ENCODE results near the gene AKR1C1.
A peak's percentile ranks its signal among the peaks of the same experiment; 100 is the strongest.
"Not testable (repeated sequence)": the region's sequence is repeated elsewhere in the genome, so short reads cannot be mapped to it uniquely, and the experiment has no call there.

Gene AKR1C1

DNA sequence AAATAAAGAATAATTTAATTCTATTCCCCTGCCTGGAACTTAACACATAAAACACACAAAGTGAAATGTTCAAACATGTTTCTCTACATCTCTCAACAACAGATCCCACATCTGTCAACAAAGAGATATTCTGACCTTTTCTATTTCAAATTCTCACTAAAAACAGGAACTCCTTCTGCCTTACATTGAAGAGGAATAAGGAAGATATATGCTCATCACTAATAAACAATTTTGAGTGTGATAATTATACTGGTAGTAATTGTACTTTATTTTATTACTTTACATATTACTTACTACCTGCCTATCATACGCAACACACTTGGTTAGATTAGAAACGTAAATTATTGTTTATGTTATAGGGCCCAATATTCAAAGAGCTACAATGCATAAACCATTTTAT is 27.0 kb downstream of the AKR1C1 start:
- FAIRE-seq (no peak), DNase-seq (ENCODE audit: insufficient read length, low spot score) (no peak)
- TF ChIP-seq SPI1 (IDR thresholded peaks at IDR 0.05; ENCODE audit: low read depth, low read length) (no peak), POLR2A (IDR thresholded peaks at IDR 0.05; ENCODE audit: low read depth, low read length) (no peak), TAF1 (IDR thresholded peaks at IDR 0.05; ENCODE audit: low read depth, low read length) (no peak), POLR2AphosphoS5 (IDR thresholded peaks at IDR 0.05; ENCODE audit: low read depth, low read length) (no peak), POU2F2 (IDR thresholded peaks at IDR 0.05; ENCODE audit: low read depth, low read length) (no peak), PAX5 (IDR thresholded peaks at IDR 0.05; ENCODE audit: insufficient read depth, low read length, severe bottlenecking) (no peak)

GRCh38 chr10:4991463-4991862 is 28.2 kb downstream of the AKR1C1 start:
- FAIRE-seq: not testable (repeated sequence)

GRCh38 chr10:4992564-4992963 is 29.3 kb downstream of the AKR1C1 start:
- FAIRE-seq; DNase-seq (ENCODE audit: insufficient read length, low spot score): not testable (repeated sequence)

More at GRCh38 chr10:4991463-4991862, 28.2 kb downstream of the AKR1C1 start:
- not testable (repeated sequence) for DNase-seq (ENCODE audit: insufficient read length, low spot score)

DNA sequence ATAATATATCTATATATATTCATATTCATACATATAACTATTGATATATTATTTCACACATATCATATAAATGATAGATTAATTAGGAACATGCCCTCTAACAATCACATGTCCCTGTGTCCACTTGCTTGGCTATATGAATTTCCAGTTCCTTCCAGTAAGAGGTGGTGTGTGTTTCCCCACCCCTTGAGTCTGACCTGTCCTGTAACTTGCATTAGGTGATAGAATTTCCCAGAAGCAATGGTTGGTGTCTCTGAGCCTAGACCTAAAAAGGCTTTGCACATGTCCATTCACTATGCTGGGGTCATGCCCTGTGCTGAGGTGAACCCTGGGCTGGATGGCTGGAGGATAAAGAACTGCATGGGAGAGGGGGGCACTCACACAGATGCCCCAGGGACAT is 31.0 kb downstream of the AKR1C1 start:
- not testable (repeated sequence) for DNase-seq (ENCODE audit: insufficient read length, low spot score)
- peak; percentile 13 for FAIRE-seq

DNA sequence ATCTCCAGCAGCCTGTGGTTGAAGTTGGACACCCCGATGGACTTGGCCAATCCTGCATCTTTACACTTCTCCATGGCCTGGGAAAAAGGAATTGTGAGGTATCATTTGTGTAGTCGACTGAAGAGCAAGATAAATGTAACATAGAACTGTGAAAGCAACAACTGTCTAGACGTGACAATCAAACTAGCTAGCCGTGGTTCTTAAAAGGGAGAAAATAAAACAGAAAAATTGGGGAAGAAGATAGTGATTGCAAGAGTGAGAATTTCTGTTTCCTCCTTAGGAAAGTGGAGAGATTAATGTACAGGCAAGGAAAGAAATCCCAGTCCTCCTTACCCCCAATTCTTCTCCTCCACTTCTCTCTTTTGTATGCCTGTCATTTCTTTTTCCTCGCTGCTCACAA is 35.5 kb downstream of the AKR1C1 start:
- DNase-seq (ENCODE audit: insufficient read length, low spot score): no peak
- TF ChIP-seq POLR2AphosphoS5 (IDR thresholded peaks at IDR 0.05; ENCODE audit: low read depth, low read length) (no peak), SPI1 (IDR thresholded peaks at IDR 0.05; ENCODE audit: low read depth, low read length) (no peak), POU2F2 (IDR thresholded peaks at IDR 0.05; ENCODE audit: low read depth, low read length) (no peak), TAF1 (IDR thresholded peaks at IDR 0.05; ENCODE audit: low read depth, low read length) (no peak), PAX5 (IDR thresholded peaks at IDR 0.05; ENCODE audit: insufficient read depth, low read length, severe bottlenecking) (no peak), POLR2A (IDR thresholded peaks at IDR 0.05; ENCODE audit: low read depth, low read length) (no peak)
- no peak for FAIRE-seq

- DNase-seq (ENCODE audit: insufficient read length, low spot score) (no peak), FAIRE-seq (no peak)
- no peak for TF ChIP-seq TAF1 (IDR thresholded peaks at IDR 0.05; ENCODE audit: low read depth, low read length)
- TF ChIP-seq POLR2A (IDR thresholded peaks at IDR 0.05; ENCODE audit: low read depth, low read length): no peak
- TF ChIP-seq POU2F2 (IDR thresholded peaks at IDR 0.05; ENCODE audit: low read depth, low read length): no peak
- no peak for TF ChIP-seq PAX5 (IDR thresholded peaks at IDR 0.05; ENCODE audit: insufficient read depth, low read length, severe bottlenecking)
- no peak for TF ChIP-seq POLR2AphosphoS5 (IDR thresholded peaks at IDR 0.05; ENCODE audit: low read depth, low read length)
- no peak for TF ChIP-seq SPI1 (IDR thresholded peaks at IDR 0.05; ENCODE audit: low read depth, low read length)
Measured at GRCh38 chr10:5002013-5002727, 39.0 kb downstream of the AKR1C1 start.

DNA sequence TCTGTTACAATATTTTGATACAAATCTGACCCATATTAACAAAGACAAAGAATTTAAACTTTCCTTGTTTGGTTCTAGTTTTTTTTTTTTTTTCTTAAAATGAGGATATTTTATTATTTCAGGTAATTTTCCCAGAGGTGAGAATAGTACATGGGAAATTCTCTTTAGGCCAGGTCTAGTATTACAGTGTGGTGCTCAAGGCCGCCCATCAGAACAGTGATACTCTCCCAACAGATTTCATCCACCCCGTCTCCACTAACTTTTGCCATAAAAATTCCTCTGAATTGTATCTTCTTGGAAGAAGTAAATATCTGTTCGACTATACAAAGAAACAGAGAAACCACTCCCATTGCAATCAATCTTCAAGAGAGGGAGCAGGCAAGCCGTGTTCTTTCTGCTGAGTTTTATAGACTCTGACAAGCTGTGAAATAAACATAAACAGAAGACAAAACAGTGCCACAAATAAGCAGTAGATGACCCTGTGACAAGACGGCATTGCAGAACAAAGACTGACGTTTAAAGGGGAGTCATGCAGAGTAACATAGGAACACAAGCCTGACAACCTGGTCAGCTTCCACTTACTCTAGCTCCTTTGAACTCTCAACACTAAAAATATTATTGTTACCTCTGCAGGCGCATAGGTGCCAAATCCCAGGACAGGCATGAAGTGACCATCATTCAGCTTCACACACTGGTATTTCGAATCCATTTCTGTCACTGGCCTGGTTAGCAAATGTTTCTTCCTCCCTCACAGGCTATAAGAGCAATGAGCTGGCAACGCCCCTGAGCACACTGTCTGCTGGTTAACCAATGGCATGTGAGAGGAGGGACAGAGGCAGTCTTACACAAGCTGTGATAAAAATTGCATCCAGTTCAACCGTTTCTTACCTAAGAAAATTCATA is 40.2 kb downstream of the AKR1C1 start, which contains the start of gene AKR1C2:
Gene AKR1C2 (minus strand): TSS at position 731 of the 903 bp plus-strand sequence. CDS start 22 bp downstream, at position 709.
- not testable (repeated sequence) for FAIRE-seq; DNase-seq (ENCODE audit: insufficient read length, low spot score)

DNA sequence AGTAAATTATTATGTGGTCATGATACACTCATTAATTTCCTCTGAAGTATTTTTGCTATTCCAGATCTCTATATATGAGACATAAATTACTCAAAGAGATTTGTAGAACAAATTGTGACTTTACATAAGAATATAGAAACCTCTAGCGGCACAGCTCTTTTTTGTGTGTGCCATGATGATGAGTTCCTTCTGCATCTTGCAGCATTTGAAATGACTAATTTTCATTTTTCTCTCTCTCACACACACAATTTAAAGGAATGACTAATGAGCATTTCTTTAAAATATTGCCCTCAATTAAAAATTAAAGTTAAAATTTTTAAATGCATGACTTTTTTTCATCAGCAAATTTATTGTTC is 40.8 kb downstream of the AKR1C1 start:
- DNase-seq (ENCODE audit: insufficient read length, low spot score); FAIRE-seq: not testable (repeated sequence)

GRCh38 chr10:5004501-5004900 is 41.3 kb downstream of the AKR1C1 start:
- FAIRE-seq: not testable (repeated sequence)

GRCh38 chr10:5008857-5009548 is 45.8 kb downstream of the AKR1C1 start:
- not testable (repeated sequence) for DNase-seq (ENCODE audit: insufficient read length, low spot score)

More at GRCh38 chr10:5004501-5004900, 41.3 kb downstream of the AKR1C1 start:
- DNase-seq (ENCODE audit: insufficient read length, low spot score): not testable (repeated sequence)

DNA sequence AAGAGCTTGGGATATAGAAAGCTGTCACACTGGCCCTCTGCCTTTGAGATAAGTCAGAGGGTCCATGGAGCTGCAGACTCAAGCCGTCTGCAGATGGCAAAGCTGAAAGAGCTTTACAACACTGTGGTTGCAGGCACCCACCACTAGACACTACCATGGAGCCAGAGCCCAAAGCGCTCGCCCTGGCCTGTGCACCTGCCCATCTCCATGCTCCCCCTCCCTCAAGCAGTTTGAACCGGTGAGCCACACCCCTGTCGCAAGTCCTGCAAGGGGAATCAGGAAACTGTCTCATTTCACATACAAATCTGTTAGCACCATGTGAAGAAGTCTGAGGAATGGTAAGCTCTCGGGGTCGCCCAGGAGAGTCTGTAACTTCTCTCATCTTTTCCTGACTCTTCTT is 46.8 kb downstream of the AKR1C1 start:
- DNase-seq (ENCODE audit: insufficient read length, low spot score); FAIRE-seq: not testable (repeated sequence)

More at GRCh38 chr10:5008857-5009548, 45.8 kb downstream of the AKR1C1 start:
- FAIRE-seq: not testable (repeated sequence)

GRCh38 chr10:5011392-5011791 is 48.2 kb downstream of the AKR1C1 start:
- not testable (repeated sequence) for FAIRE-seq; DNase-seq (ENCODE audit: insufficient read length, low spot score)

Measured in GM12891 (cell line).